ENCODE measurements around the gene CHRM1.

CHRM1 gene

DNA sequence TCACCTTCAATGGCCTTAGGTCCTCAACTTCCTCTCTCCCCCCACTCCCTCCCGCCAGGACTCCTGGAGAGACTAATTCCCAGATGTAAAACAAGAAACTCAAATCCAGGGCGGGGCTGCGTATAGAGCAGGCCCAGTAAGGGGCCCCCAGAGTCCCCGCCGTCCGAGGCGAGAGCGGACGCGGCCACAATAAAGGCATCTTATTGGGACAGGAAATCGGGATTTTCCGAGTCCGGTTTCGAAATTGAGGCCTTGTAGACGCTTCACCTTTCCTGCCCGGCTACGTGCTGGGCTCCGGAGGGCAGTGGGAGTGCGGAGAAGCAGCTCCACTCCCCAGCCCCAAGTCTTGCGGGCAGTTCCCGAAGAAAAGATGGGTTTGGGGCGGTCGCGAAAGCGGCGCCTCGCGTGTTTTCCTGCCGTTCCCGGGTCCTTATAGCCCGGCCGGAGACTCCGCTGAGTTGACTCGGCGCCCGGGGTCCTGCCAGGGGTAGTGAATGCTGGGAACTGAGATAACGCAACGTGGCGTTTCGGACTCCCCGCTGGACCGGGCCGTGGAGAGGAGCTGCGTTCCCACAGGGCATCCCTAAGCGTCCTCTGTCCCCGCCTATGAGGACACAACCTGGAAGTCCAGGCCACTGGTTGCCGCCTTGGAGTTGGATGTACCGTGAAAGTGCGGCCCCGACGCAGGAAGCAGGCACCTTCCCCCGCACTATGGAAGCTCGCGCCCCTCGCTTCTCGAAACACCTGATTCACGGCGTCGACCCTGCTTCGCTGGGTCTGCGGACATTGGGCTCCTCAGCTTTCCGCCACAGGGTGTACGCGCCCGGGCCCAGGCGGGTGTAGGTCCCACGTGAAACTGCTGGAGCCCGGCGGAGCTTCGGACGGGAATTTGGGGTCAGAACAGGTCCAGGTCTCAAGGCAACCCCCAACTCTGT is 4.8 kb upstream of the CHRM1 start:
- DNase-seq: no peak

- no peak for DNase-seq
These were observed 4.1 kb upstream of the CHRM1 start for GRCh38 chr11:62925308-62925707.

- no peak for DNase-seq
These were observed 2.6 kb upstream of the CHRM1 start for GRCh38 chr11:62923601-62924411.

- DNase-seq: no peak
These were observed 1.7 kb upstream of the CHRM1 start for GRCh38 chr11:62922653-62923431.

- no peak for DNase-seq
These were observed 1.0 kb upstream of the CHRM1 start for GRCh38 chr11:62922189-62922589.

- DNase-seq: peak; percentile 28
These were observed 518 bp upstream of the CHRM1 start for GRCh38 chr11:62921573-62922188.

DNA sequence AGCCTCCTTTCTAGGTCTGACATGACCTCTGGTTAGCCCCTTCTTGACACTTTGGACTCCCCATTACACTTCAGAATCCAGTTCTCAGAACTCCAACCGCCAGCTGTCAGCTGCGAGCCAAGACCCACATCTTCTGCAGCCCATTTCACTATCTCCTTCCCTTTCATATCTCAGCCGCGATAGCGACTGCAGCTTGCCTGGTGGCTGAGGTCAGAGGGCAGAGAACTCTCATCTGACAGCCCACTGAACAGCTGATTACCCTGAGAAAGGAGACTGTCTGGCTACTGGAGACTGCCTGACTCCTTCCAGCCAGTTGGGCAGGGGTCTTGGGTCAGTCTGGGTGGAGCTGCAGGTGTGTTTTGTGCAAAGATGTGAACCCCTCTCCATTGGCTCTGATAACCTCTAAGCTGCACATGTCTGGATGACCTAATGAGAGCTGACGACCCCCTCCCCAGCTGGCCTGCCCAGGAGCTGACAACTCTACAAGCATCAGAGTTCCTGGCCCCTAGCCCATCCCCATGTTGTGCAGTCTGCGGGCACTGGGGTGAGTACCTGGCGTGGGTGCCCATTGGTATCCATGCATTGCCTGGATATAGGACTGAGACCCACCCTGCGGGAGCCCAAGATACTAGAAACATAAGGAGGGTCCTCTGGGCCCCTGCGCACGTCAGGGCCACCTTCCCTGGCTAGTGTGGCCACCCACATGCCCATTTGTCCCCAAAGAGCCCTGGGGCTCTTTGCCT is 1.1 kb downstream of the CHRM1 start:
- no peak for DNase-seq

- no peak for DNase-seq
These were observed 1.7 kb downstream of the CHRM1 start for GRCh38 chr11:62919476-62919875.

DNA sequence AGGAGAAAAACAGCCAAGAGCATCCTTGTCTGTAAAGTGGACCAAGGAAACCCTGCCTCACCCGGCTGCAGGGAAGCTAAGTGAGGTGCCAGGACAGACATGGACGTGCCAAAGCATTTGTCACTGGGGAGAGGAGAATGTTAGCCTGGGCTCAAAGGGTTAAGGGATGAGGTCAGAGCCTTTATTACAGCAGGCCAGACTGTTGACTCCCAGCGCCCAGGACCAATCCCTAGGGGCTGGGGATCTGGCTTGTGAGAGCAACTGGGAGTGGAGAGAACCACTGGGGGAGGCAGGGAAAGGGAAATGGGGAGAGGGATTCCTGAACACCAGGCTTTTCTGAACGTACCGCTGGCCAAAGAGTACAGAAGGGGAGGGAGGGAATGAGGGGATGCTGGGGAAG is 2.6 kb downstream of the CHRM1 start:
- DNase-seq: no peak

DNA sequence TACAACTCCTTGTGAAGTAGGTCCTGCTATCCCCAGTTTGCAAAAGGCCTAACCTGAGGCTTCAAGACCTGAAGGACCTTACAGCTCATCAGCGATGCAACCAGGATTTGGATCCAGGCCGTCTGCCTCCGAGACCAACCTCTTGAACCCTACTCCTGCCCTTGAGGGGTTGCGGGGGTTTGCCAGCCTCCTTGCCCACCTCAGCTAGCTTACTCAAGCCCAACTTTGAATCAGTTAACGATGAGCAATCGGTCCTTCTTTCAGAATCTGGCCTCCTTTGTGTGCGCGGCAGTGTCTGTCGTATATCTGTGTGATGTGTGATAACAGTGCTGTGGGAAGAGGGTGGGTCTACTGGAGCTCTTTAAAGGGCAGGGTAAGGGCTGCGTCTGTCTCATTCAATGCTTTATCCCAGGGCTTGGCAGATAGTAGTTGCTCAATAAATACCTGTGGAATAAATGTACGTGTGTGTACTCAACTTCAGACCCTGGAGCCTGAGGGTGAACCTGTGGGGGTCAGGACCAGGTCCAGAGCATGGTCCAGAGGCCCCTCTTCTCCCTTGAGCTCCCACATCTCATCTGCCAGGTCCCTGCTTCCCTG is 3.2 kb downstream of the CHRM1 start:
- DNase-seq: no peak

GRCh38 chr11:62914416-62914815 is 6.7 kb downstream of the CHRM1 start:
- DNase-seq: no peak

GRCh38 chr11:62912268-62912667 is 8.9 kb downstream of the CHRM1 start:
- DNase-seq: no peak

DNA sequence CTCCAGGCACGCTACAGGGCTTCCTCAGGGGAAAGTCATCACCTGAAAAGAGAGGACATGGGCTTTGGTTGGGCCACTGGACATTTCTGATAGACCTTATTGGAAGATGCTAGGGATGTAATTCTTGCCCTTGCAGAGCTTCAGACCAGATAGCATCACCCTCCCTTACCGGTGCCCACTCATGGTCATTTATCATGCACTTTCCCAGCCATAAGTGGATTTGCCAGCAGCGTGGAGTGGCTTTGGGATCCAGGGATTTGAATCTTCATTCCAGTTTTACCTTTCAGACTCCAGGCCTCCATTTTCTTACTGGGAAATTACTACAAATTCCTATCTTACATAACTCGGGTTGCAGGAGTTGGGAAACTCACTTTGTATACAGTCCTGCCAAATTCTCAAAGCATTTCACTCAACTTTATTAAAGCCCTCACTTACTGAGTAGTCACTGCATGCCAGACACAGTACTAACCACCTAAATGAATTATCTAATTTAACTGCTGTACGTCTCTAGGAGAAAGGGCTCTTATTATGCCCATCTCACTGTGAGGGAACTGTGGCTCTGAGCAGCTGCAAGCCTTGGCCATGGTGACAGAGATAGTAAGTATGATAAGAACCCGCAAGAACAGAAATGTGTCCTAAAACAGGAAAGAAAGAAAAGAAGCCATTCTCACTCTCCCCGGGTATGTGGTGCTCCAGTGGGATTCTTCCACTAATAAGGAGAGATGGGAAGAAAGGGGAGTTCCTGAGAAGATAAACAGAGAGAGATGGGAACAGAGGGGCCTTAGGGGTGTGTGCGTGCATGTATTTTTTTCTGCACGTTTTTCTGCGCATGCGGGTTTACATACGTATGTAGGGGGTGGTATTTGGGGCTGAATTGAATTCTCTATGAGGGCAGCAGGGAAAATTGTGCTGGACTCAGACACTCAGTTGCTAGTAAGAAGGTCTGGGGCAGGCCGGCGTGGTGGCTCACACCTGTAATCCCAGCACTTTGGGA is 9.7 kb downstream of the CHRM1 start:
- no peak for DNase-seq

GRCh38 chr11:62910141-62910882 is 10.9 kb downstream of the CHRM1 start:
- no peak for DNase-seq

DNA sequence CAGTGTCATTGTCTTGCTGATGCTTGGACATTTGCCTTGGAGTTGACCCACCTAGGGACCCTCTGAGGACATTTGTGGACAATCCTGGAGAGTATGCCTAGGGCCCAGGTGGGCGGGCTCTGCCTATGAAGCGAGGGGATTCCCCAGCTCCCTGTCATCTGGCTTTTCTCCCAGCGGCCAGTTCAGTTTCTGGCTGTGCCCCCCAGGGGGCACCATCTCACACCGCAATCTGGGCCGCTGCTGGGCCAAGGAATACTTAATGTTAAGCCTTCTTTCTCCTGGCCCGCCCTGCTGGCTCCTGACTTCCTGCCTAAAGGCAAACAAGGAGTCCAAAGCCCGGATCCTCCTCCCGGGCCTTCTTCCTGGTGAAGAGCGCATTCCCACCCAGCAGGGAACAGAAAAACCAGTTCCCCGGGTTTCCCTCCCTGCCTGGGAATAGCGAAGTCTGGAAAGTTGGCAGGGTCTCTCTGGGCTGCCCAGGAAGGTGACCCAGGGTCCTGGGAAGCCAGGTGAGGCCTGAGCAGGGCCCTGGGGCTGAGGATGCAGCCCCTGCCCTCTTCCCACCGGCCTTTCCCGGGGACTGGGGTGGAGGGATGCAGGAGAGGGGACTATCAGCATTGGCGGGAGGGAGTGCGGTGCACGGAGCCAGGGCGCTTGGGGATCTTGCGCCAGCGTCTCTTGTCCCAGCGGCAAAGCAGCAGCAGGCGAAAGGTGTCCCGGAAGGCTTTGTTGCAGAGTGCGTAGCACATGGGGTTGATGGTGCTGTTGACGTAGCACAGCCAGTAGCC is 11.9 kb downstream of the CHRM1 start:
- DNase-seq: peak; percentile 44

- DNase-seq: no peak
These were observed 12.6 kb downstream of the CHRM1 start for GRCh38 chr11:62908468-62909072.

DNA sequence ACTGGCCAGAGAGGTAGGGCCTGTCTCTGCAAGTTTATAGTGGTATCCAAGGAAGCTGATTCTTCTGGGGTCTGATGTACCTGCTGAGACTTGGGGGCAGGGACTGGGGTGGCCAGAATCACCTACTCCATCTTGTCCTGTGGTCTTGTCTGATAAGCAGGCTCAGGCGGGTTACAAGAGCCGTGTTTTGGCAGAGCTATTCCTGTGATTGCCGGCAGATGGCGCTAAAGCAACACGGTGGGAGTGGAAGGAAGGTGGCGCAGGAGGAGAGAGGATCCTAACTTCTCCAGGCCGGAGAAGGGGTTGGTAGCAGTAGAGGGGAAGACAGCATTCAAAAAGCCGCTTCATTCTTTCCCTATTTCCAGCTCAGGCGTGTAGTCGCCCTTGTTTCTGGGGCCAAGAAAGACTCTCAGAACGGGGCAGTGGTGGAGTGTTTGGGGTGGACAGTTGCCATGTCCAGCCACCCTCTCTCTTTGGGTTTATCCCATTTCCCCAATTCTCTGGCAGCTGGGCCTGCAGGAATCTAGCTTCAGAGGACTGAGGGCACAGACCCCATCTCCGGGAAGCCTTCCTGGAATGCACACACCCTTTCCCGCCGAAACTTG is 15.1 kb downstream of the CHRM1 start:
- DNase-seq: peak; percentile 77

DNA sequence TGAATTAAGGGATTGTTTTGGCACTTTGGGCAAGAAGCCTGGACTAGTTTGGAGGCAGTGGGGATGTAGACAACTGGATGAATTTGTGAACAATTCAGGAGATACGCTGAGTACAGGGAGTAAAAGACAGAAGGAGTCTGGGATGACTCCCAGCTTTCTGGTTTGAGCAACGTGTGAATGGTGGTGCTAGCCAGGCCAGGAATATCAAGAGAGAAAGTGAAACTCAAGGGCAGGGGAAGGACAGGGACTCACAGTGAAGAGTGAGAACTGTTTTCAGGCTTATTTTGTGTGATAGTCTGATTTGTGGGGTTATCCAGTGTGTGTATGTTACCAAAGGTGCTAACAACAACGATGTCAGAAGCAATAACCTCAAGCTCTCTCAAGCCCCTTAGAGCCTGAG is 15.9 kb downstream of the CHRM1 start:
- no peak for DNase-seq
